ENCODE results near the gene HLCS. TPM values are rescaled to one million over a fixed set of nuclear protein-coding genes. Genes with fewer than 3 reads are reported as not detected.

HLCS gene
- polyA plus RNA-seq, 1 of the 3 experiments (the other 2 are of a cell fraction) = 13.0 TPM

DNA sequence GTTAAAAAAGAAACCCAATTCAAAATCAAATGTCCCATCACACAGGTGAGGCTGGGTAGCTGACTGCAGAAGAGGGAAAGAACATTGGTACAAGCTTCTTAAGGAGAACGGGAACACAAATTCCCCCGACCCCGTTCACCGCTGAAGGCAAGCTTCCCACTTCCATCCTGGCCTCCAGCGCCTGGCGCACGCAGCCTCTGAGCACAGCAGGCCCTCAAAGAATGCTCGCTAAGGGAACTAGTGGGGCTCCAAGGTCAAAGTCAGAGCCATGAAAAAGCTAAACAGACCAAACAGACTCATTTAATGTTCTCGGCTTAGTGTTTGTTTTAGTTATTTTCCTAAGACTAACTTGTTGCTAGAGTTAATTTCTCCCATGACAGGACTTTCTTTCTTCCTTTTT is 203.8 kb downstream of the HLCS start:
- no peak for TF ChIP-seq SMC3 (IDR thresholded peaks at IDR 0.05; ENCODE audit: low read depth, low read length)
- TF ChIP-seq, protein P1, sequence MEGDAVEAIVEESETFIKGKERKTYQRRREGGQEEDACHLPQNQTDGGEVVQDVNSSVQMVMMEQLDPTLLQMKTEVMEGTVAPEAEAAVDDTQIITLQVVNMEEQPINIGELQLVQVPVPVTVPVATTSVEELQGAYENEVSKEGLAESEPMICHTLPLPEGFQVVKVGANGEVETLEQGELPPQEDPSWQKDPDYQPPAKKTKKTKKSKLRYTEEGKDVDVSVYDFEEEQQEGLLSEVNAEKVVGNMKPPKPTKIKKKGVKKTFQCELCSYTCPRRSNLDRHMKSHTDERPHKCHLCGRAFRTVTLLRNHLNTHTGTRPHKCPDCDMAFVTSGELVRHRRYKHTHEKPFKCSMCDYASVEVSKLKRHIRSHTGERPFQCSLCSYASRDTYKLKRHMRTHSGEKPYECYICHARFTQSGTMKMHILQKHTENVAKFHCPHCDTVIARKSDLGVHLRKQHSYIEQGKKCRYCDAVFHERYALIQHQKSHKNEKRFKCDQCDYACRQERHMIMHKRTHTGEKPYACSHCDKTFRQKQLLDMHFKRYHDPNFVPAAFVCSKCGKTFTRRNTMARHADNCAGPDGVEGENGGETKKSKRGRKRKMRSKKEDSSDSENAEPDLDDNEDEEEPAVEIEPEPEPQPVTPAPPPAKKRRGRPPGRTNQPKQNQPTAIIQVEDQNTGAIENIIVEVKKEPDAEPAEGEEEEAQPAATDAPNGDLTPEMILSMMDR (IDR thresholded peaks at IDR 0.05) = no peak
- no peak for TF ChIP-seq GABPA (IDR thresholded peaks at IDR 0.05; ENCODE audit: low read depth)
- no peak for TF ChIP-seq NRF1 (IDR thresholded peaks at IDR 0.05; ENCODE audit: low read depth, low read length)
- TF ChIP-seq RXRA (IDR thresholded peaks at IDR 0.05; ENCODE audit: borderline replicate concordance, low read depth) = no peak
- TF ChIP-seq CHD2 (IDR thresholded peaks at IDR 0.05; ENCODE audit: low read length, partially characterized antibody) = no peak
- no peak for TF ChIP-seq RAD21 (IDR thresholded peaks at IDR 0.05; ENCODE audit: low read length)
- TF ChIP-seq, protein P2, sequence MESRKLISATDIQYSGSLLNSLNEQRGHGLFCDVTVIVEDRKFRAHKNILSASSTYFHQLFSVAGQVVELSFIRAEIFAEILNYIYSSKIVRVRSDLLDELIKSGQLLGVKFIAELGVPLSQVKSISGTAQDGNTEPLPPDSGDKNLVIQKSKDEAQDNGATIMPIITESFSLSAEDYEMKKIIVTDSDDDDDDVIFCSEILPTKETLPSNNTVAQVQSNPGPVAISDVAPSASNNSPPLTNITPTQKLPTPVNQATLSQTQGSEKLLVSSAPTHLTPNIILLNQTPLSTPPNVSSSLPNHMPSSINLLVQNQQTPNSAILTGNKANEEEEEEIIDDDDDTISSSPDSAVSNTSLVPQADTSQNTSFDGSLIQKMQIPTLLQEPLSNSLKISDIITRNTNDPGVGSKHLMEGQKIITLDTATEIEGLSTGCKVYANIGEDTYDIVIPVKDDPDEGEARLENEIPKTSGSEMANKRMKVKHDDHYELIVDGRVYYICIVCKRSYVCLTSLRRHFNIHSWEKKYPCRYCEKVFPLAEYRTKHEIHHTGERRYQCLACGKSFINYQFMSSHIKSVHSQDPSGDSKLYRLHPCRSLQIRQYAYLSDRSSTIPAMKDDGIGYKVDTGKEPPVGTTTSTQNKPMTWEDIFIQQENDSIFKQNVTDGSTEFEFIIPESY (IDR thresholded peaks at IDR 0.05; ENCODE audit: borderline replicate concordance, low read depth) = no peak
- TF ChIP-seq NFIC (IDR thresholded peaks at IDR 0.05; ENCODE audit: borderline replicate concordance) = no peak
- TF ChIP-seq ELF1 (IDR thresholded peaks at IDR 0.05) = no peak
- no peak for TF ChIP-seq JUND (IDR thresholded peaks at IDR 0.05)
- no peak for TF ChIP-seq MEF2A (IDR thresholded peaks at IDR 0.05; ENCODE audit: borderline replicate concordance, low read depth)
- no peak overlapping the region for H3K9ac ChIP-seq
- H3K9me2 ChIP-seq = no peaks in the 10 kb centered on the region
- POLR2A ChIA-PET = no interaction called here
- no peak overlapping the region for H3K4me3 ChIP-seq (ENCODE audit: low read depth in 2 of 2, low read length in 1 of 2)
- no peak overlapping the region for H3K27ac ChIP-seq (ENCODE audit: low read depth in 2 of 2, low read length in 1 of 2)
- no peaks in the 10 kb centered on the region for H3K4me1 ChIP-seq (ENCODE audit: control insufficient read depth in 1 of 2, insufficient read depth in 2 of 2, low read depth in 1 of 2, low read length in 1 of 2)
- no peaks in the 10 kb centered on the region for H3F3A ChIP-seq (replicated peaks; ENCODE audit: insufficient read depth)
- H3K79me2 ChIP-seq (ENCODE audit: insufficient read depth) = no peaks in the 10 kb centered on the region
- no peak overlapping the region for H3K4me2 ChIP-seq
- 96% methylated on average over 9 of the region's 9 CpGs for WGBS (ENCODE audit: low lambda C conversion rate)
- H3K27me3 ChIP-seq (ENCODE audit: insufficient read depth) = no peaks in the 10 kb centered on the region
- no peaks in the 10 kb centered on the region for H3K9me3 ChIP-seq
- H4K20me1 ChIP-seq (ENCODE audit: insufficient read depth) = no peaks in the 10 kb centered on the region
- CTCF ChIA-PET = interaction anchor here (4.6 kb wide), 1 partner anchor 15 kb away, joined by 22 read pairs; no protein-coding TSS in a partner anchor
- H3K36me3 ChIP-seq (replicated peaks in 1 of 2; ENCODE audit: control insufficient read depth in 1 of 2, insufficient read depth in 2 of 2, low read length in 1 of 2) = peaks cover 0 to 4% of the 10 kb centered on the region in 2 experiments
- no peak for DNase-seq
- H2AFZ ChIP-seq (ENCODE audit: low read depth) = no peak overlapping the region

DNA sequence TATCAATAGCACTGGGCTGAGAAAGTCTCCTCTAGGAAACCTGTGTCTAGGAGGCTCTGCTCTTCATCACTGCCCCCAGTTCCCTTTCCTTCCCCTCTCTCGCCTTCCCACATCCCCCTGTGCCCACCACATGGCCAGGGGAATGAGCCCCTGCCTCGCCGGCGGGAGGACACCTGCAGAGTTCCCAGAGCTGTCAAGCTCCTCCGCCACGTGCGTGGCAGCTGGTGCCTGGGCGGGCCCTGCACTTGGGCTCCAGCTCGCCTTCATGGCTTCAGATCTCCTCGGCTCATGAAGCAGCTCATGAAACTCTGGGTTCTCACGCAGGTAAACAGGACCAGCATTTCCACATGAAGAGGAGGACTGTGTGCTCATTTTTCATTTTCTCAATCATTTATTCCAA is 204.8 kb downstream of the HLCS start:
- Histone ChIP-seq H3K9me3 (no peaks in the 10 kb centered on the region), H3K27ac (ENCODE audit: low read depth in 2 of 2, low read length in 1 of 2) (no peak overlapping the region), H3F3A (replicated peaks; ENCODE audit: insufficient read depth) (no peaks in the 10 kb centered on the region), H3K79me2 (ENCODE audit: insufficient read depth) (no peaks in the 10 kb centered on the region), H3K36me3 (replicated peaks in 1 of 2; ENCODE audit: control insufficient read depth in 1 of 2, insufficient read depth in 2 of 2, low read length in 1 of 2) (peaks cover 0 to 4% of the 10 kb centered on the region in 2 experiments), H4K20me1 (ENCODE audit: insufficient read depth) (no peaks in the 10 kb centered on the region), H3K4me1 (ENCODE audit: control insufficient read depth in 1 of 2, insufficient read depth in 2 of 2, low read depth in 1 of 2, low read length in 1 of 2) (no peaks in the 10 kb centered on the region), H3K9me2 (no peaks in the 10 kb centered on the region), H3K4me2 (no peak overlapping the region), H3K9ac (no peak overlapping the region), H3K4me3 (ENCODE audit: low read depth in 2 of 2, low read length in 1 of 2) (no peak overlapping the region), H3K27me3 (ENCODE audit: insufficient read depth) (no peaks in the 10 kb centered on the region), H2AFZ (ENCODE audit: low read depth) (no peak overlapping the region)
- CTCF ChIA-PET = interaction anchor here (0.7 to 4.6 kb wide), 2 partner anchors 14 kb away, joined by 3 to 22 read pairs; no protein-coding TSS in a partner anchor
- POLR2A ChIA-PET = no interaction called here
- WGBS (ENCODE audit: low lambda C conversion rate) = 85% methylated on average over 5 of the region's 11 CpGs
- TF ChIP-seq FOSL2 (IDR thresholded peaks at IDR 0.05; ENCODE audit: borderline replicate concordance, low read depth) (no peak), GATA2 (CRISPR knock-in tag; IDR thresholded peaks at IDR 0.05) (no peak), YY1 (IDR thresholded peaks at IDR 0.05; ENCODE audit: low read depth) (no peak), JUND (IDR thresholded peaks at IDR 0.05) (no peak), FOXM1 (IDR thresholded peaks at IDR 0.05; ENCODE audit: low read depth) (no peak), CHD2 (IDR thresholded peaks at IDR 0.05; ENCODE audit: low read length, partially characterized antibody) (no peak), RCOR1 (IDR thresholded peaks at IDR 0.05; ENCODE audit: low read length) (no peak), NFIC (IDR thresholded peaks at IDR 0.05; ENCODE audit: borderline replicate concordance) (no peak)
- TF ChIP-seq, protein P3, sequence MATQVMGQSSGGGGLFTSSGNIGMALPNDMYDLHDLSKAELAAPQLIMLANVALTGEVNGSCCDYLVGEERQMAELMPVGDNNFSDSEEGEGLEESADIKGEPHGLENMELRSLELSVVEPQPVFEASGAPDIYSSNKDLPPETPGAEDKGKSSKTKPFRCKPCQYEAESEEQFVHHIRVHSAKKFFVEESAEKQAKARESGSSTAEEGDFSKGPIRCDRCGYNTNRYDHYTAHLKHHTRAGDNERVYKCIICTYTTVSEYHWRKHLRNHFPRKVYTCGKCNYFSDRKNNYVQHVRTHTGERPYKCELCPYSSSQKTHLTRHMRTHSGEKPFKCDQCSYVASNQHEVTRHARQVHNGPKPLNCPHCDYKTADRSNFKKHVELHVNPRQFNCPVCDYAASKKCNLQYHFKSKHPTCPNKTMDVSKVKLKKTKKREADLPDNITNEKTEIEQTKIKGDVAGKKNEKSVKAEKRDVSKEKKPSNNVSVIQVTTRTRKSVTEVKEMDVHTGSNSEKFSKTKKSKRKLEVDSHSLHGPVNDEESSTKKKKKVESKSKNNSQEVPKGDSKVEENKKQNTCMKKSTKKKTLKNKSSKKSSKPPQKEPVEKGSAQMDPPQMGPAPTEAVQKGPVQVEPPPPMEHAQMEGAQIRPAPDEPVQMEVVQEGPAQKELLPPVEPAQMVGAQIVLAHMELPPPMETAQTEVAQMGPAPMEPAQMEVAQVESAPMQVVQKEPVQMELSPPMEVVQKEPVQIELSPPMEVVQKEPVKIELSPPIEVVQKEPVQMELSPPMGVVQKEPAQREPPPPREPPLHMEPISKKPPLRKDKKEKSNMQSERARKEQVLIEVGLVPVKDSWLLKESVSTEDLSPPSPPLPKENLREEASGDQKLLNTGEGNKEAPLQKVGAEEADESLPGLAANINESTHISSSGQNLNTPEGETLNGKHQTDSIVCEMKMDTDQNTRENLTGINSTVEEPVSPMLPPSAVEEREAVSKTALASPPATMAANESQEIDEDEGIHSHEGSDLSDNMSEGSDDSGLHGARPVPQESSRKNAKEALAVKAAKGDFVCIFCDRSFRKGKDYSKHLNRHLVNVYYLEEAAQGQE (IDR thresholded peaks at IDR 0.05; ENCODE audit: low read depth, low read length) = no peak
- TF ChIP-seq, protein P2 (IDR thresholded peaks at IDR 0.05; ENCODE audit: borderline replicate concordance, low read depth) = no peak
- DNase-seq = no peak
